IMR-90 (cell line): ENCODE measurements around the gene GPR137.

Source experiments
- CEBPB ChIP-seq: IDR thresholded peaks from 2 replicates; pipeline ENCODE4 v1.6.1; 2012; ENCODE audit warnings: low read depth, low read length, improper control_type of control experiment
- CHD1 ChIP-seq: IDR thresholded peaks from 2 replicates; pipeline ENCODE4 v1.6.1; 2012; ENCODE audit warnings: low read depth, low read length, improper control_type of control experiment
- CTCF ChIP-seq: conservative IDR thresholded peaks from 2 replicates; pipeline ENCODE4 v1.5.1; 2012; ENCODE audit warnings: mild to moderate bottlenecking, low read depth, low read length, improper control_type of control experiment
- FOS ChIP-seq: fragments of 150-350 bp; IDR thresholded peaks from 2 replicates; pipeline ENCODE4 v1.6.1; 2016; ENCODE audit warnings: low read depth, low read length
- MAZ ChIP-seq: IDR thresholded peaks from 2 replicates; pipeline ENCODE4 v1.6.1; 2012; ENCODE audit warnings: low read depth, mild to moderate bottlenecking, low read length, improper control_type of control experiment, moderate library complexity, borderline replicate concordance
- MXI1 ChIP-seq: IDR thresholded peaks from 2 replicates; pipeline ENCODE4 v1.6.1; 2012; ENCODE audit warnings: low read depth, mild to moderate bottlenecking, low read length, moderate library complexity, borderline replicate concordance
- NFE2L2 ChIP-seq: fragments of 150-350 bp; IDR thresholded peaks from 2 replicates; pipeline ENCODE4 v1.6.1; 2016; ENCODE audit warnings: low read depth, mild to moderate bottlenecking, low read length
- POLR2A ChIP-seq: IDR thresholded peaks from 2 replicates; pipeline ENCODE4 v1.6.1; 2012; ENCODE audit warnings: mild to moderate bottlenecking, low read depth, low read length
- RCOR1 ChIP-seq: IDR thresholded peaks from 2 replicates; pipeline ENCODE4 v1.6.1; 2012; ENCODE audit warnings: mild to moderate bottlenecking, low read length, improper control_type of control experiment; ENCODE audit not compliant: insufficient replicate concordance
- RFX5 ChIP-seq: IDR thresholded peaks from 2 replicates; pipeline ENCODE4 v1.8.0; 2012; ENCODE audit warnings: low read depth, mild to moderate bottlenecking, low read length, moderate library complexity
- USF2 ChIP-seq: fragments of 150-350 bp; IDR thresholded peaks from 2 replicates; pipeline ENCODE4 v1.6.1; 2017; ENCODE audit warnings: mild to moderate bottlenecking, antibody characterized with exemption, low read length, low read depth

GRCh38 chr11:64294774-64295173 is 9.1 kb downstream of the GPR137 start:
- no peak for TF ChIP-seq CTCF
- no peak for TF ChIP-seq CEBPB
- TF ChIP-seq NFE2L2: no peak
- TF ChIP-seq FOS: no peak
- TF ChIP-seq CHD1: no peak
- no peak for TF ChIP-seq RCOR1
- no peak for TF ChIP-seq MAZ
- TF ChIP-seq POLR2A: no peak
- TF ChIP-seq USF2: no peak
- no peak for TF ChIP-seq MXI1
- no peak for TF ChIP-seq RFX5
